GM18867 (cell line): ENCODE measurements around the gene ATP8A1.

Source experiments
- ATAC-seq: cut with Tn5 transposase; IDR thresholded peaks from one replicate; pipeline ENCODE4 v1.9.1; 2021; ENCODE audit warnings: mild to moderate bottlenecking, moderate library complexity; ENCODE audit not compliant: unreplicated experiment

The ATP8A1 gene

DNA sequence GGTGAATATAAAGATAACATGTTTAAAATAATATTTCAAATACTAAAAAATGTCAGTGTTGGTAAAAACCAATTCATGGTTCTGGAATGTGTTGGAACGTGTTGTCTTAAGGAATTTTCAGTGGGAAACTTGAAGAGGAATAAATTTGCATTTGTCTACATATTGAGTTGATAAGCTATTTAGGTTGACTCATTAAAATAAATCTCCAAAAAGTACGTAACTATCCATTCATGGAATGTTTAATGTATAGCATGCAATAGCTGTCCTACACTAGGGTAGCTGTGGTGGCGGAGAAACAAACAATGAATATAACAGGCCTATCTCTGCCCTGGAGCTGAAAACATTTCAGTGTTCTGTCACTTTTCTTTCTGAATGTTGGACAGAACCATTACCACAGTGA lies 239.4 kb downstream of the ATP8A1 start:
- no peak for ATAC-seq

- no peak for ATAC-seq
Observed at GRCh38 chr4:42416017-42416416, 240.9 kb downstream of the ATP8A1 start.

DNA sequence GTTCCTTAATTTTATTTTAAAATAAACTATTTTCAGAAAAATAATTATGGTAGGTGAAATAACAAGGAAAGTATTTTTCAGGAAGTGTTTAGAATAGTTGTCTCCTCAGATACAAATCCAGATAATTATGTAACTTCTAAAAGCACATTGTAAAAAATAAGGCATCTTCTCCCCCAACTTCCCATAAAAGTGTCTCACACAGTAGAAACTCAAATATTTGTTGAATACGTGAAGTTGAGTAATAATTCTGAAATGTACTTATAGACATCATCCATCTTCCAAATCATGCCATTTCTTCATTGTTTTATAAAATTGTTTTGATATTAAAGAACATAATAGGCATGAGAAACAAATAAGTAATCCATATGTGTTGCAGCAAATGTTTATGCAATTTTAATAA lies 241.6 kb downstream of the ATP8A1 start:
- ATAC-seq, result no peak

GRCh38 chr4:42412251-42412650 lies 244.7 kb downstream of the ATP8A1 start:
- no peak for ATAC-seq

DNA sequence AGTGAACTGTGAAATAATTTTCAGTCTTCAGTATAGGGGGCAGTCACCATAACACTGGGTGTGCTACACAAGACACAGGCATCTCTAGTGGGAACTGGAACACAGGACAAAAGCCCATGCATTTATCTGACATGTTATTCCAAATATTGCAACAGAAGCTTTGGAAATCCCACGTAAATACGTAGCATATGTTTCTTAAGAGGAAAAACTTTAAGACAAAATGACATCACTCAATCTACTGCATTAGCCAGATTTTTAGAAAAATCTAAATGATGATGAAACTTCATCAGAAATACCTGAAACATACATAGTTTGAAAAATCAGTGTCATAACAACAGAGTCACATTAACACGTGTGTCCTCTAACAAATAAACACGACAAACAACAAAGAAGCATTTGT lies 245.1 kb downstream of the ATP8A1 start:
- ATAC-seq, result no peak

DNA sequence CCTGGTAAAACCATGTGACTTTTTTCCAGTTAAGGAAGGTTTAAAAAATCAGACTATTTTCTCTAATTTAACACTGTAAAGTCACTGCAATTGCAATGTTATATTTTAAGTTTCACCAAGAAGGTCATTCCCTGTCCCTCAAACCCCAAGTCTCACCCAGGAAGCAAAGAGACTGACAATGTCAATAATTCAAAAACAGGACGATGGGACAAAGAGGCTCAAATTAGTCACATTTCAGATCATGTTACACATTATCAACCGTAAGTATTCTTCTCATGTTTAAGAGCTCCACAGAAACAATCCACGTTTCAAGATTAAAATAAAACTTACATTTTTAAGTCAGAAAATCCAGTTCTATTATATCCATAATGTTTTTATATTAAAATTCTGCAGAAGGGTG lies 246.5 kb downstream of the ATP8A1 start:
- no peak for ATAC-seq

DNA sequence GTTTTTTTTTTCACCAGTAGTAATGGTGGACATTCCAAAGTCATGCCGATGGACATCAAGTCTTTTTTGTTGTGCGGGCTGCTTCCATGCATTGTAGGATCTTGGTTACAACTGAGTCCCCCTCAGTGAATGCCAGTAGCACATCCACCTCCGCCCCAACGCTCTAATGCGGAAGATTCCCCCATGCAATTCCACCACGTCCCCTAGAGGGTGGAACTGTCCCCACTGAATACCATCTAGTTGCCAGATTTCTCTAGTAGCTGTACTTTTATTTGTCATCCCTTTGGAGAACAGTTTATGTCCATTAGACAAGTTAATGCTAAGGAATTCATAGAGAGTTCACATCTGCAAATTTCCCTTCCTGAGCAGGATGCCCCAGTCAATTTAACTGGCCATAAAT lies 252.9 kb downstream of the ATP8A1 start:
- no peak for ATAC-seq

GRCh38 chr4:42401171-42401570 lies 255.7 kb downstream of the ATP8A1 start:
- no peak for ATAC-seq

GRCh38 chr4:42399393-42399792 lies 257.5 kb downstream of the ATP8A1 start:
- ATAC-seq, result no peak

- ATAC-seq, result no peak
Observed at GRCh38 chr4:42398871-42399331, 258.0 kb downstream of the ATP8A1 start.

DNA sequence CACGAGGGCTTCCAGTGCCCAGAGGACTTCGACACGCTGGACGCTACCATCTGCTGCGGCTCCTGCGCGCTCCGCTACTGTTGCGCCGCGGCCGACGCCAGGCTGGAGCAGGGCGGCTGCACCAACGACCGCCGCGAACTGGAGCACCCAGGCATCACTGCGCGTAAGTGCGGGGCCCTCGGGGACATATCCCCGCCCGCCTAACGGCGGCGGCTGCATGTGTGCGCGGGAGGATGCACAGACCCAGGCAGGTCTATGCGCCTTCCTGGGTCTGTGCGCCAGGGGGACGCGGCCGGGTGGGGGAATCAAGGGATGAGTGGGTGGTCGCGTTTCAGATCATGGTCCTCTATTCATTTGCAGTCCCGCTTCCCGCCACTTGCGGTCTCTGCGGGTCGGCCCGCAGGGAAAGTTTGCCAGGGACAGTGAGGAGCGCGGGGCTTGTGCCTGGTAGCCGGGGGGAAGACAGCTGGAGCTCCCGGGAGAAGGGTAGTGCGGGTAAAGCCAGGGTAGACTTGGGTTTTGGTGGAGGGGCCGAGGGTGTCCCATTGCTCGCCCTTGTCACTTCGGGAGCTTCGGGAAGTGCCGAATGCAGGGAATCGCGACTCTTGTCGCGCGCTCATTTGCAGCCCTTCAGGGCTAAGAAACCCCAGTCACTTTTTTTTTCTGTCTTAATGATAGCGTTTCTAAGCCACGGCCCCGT lies 258.6 kb downstream of the ATP8A1 start:
- peak; percentile 36 for ATAC-seq

DNA sequence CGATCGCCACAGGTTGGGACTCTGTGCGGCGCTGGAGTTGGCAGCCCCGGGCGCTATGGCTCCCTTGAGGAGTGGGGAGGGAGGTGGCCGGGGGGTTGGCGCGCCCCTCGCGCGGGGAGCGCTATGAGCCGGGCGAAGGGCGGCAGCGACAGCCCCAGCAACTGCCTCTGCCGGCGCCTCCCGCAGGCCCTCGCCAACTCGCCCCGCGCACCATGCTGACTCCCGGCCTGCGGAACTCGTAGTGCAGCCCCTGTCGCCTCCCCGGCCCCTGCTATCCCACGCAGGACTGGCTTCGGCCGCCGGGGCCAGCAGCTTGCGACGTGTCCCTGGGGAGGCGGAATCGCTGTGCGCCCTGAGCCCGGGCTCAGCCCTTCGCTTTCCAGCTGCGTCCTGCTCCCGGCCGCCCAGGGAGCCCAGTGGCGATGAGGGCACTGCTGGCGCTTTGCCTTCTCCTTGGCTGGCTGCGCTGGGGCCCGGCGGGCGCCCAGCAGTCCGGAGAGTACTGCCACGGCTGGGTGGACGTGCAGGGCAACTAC lies 259.2 kb downstream of the ATP8A1 start:
- ATAC-seq, result peak; percentile 40

DNA sequence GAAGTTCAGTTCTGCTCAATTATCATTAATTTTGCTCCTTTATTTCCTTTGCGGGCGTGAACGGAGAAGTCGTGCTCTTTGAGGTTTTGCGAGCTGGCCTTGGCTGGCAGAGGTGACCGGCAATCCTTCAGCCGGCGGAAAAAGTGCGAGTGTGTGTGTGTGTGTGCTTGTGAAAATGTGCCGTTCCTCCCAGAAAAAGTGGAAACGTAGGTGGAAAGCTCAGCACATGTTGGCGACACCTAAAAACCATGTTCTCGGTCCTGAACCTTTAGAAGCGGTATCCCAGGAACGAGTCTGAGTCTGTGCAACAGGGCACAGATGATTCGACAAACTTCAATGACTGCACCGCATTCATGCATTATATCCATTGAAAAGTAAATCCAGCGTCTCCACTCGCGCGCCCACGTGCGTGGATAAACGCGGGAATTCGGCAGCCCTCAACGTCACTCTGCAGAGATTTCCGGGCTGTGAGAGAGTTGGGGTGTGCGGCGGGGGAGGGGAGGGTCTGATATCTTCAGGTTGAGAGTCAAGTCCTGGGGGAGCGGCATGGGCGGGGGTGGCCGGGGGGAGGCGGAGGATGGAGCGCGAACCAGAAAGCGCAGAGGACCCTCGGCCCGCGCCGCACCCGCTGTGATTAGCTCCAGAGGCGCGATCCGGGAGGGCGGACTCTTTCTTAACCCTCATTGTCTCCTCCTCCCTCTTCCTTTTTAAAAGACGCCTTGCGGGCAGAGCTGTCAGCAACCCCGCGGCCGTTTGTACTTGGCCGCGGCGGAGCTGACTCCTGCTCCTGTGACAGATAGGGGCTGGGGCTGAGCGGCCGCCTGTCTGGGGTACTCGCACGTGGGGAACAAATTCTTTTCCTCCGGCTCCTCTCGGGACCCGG lies 259.9 kb downstream of the ATP8A1 start, which contains the start of gene SHISA3:
SHISA3 (plus strand) TSS at position 737 of the 883 bp plus-strand sequence. CDS start 569 bp downstream, outside the sequence.
- peak; percentile 58 for ATAC-seq

DNA sequence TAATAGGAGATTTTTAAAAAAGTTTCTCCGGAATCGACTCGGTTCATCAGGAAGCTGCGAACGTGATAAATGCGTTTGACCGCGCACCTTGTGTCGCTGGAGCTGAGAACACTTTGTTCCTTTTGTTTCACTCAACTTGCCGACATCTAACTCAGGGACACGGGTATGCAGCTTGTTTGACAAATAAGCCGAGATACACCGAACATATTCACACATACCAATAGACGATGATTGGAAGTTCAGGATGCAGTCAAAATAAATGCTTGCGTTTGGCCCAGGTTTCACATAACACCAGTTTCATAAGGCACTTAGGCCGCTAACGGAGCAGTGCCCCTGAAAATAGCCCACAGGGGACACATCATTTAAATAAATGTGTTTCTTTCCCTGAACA lies 260.5 kb downstream of the ATP8A1 start:
- no peak for ATAC-seq

DNA sequence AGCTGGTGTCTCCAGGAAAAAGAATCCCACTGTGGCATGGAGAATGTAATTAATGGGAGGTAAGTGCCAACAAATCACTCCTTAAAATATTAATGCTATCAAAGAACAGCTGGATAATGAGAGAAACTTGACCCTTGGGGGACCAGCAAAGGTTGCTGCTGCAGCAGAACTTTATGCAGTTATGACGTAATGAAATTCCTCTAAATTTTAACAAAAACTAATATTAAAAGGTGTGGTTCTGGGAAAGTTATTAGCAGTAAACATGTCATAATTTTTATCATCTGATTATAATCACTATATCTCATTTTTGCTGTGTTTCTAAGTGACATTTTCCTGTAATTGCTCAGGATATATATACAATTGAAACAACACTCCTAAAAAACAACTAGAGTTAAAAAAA lies 261.3 kb downstream of the ATP8A1 start:
- ATAC-seq, result no peak

DNA sequence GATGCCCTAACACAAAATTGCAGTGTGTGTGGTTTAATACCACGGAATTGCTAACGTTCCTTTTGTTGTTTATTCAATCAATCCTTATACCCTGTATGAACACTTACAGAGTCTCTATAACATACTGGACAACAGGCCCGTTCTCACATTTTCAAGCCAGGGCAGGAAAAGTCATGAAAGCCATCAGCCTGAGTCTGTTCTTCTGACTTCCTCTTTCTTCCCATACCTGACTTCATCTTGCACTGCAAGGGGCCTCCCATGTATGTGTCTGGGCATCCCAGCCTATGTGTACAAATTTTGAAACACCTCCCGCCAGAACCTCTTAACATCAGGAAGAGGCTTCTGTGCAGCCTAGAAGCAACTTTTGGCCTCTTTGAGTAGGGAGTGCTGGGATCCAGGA lies 264.5 kb downstream of the ATP8A1 start:
- ATAC-seq, result no peak

- no peak for ATAC-seq
Observed at GRCh38 chr4:42391981-42392380, 264.9 kb downstream of the ATP8A1 start.

DNA sequence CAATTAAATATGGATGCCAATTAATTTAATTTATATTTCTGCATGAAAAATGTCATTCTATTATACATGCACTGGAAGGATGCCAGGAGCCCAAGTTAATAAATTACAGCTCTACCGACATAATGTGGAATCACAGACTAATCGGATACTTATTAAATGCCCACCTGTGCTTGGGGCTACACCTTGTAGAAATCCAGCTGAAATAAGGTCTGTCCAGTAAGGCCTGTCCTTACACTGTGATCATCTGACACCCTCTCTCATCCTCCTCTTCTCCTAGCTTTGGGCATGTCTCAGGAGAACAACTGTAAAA lies 265.6 kb downstream of the ATP8A1 start:
- ATAC-seq, result no peak

DNA sequence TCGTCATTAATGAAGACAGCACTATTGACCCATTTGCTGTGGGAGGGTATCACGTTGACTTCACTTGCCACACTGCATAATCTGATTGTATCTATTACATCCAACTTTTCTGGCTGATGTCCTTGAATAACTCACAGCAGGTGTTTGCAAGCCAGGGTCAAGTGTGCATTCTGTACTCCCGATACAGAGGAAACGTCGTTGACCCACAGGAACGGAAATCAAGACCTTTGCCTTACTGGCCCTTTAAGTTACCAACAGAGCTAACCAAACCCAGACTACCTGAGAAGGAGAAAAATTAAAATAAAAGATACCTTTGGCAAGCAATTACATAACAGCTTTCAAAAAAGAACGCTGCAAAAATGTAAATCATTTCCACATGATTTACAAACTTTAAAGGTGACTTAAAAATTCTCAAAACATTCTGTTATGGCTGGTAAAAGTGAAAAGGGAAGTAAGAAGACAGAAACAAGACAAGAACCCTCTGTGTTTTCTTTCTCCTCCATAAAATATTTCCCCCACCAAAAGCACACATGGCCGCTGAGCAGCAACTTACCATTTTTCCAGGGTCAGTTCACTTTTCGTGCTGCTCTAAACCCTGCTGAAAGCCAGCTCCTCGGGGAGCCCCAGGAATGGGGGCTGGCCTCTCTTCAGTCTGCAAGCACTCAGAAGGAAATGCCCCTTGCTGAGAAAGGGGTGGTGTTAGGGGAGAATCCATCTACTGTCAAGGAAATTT lies 266.1 kb downstream of the ATP8A1 start:
- ATAC-seq, result peak; percentile 45

GRCh38 chr4:42385516-42385915 lies 271.4 kb downstream of the ATP8A1 start:
- ATAC-seq, result no peak

- no peak for ATAC-seq
Observed at GRCh38 chr4:42381666-42382065, 275.2 kb downstream of the ATP8A1 start.
